ENCODE data around the gene TMEM8B.

TMEM8B gene

DNA sequence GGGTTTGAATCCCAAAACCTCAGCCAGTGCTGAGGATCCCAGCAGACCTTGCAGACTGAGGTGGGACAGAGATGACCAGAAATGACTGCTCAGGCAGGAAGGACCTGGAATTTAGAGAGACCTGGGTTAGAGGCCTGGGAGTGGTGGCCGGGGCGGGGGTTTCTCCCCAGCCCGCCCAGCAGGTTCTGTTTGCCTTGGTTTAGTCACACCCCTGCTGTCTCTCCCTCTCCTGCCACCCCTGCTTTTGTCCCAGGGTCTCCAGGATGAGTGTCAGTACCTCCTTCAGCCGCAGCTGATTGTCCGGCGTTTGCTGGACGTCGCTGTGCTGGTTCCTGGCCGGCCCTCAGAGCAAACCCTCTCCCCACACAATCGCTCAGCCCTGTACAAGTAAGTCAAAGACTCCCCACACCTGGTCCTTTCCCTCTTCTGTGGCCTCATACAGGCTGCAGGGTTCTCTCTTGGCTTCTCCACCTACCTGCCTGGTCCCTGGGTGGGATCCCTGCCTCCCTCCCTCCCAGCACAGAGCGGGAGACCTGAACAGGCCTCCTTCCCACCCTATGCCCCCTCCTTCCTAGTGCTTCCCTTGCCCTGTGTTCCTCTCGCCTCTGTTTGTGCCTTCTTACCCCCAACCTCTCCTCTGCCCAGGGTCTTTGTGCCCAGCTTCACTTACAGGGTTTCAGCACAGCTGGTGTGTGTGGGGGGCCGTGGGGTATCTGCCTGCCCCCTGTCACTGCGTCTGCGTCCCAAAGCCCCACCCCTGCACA is 12.0 kb downstream of the TMEM8B start:
- no peak for DNase-seq

DNA sequence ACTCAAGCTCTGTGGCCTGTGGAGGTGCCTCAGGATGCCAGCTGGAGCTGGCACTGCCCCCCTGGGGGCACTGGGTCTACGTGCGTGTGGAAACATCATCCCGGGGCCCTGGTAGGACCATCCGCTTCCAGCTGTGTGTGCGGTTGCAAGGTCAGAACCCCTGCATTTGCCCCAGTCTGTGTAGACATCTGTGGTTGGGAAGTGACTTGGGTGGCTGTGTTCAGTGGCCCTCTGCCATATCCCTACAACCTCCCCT is 12.5 kb downstream of the TMEM8B start:
- no peak for DNase-seq

DNA sequence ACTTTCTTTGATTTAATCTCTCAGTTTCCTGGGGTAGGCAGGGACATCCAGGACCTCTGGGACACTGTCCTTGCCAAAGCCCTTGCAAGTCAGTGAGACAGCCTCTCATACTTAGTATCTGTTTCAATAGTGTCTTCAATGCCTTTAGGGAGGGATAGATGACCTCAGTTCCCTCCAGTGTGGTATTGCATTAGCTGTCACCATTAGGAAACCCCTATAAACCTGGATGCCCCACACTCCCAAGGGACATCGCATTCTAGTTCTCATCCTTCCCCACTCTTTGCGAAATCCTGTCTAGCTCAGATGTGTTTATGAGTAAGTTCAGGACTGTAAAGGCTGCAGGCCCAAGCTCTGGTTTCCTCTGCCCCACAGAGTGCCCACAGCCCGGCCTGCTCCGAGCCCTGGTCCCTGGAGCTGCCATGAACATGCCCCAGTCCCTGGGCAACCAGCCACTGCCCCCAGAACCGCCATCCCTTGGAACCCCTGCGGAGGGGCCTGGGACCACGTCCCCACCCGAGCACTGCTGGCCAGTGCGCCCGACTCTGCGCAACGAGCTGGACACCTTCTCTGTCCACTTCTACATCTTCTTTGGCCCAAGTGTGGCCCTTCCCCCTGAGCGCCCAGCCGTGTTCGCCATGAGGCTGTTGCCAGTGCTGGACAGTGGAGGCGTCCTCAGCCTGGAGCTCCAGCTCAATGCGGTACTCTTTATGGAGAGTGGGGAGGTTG is 13.2 kb downstream of the TMEM8B start:
- no peak for DNase-seq

DNA sequence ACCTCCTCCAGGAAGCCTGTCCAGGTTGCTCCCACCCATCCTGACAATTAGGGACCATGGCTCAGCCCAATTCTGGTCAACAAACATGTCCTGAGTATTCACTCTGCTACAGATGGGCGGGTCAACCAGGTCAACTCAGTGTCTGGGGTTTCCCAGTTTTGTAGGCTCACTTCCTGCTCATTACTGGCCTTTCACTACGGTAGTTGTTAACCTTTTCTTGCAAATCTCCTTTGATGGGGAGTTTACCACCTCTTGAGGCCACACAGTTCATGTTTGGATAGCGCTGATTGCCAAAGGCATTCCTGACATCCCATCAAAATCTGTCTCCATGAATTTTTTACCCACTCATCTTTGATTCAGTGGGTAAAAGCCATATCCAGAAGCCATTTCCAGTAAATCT is 13.8 kb downstream of the TMEM8B start:
- no peak for DNase-seq

DNA sequence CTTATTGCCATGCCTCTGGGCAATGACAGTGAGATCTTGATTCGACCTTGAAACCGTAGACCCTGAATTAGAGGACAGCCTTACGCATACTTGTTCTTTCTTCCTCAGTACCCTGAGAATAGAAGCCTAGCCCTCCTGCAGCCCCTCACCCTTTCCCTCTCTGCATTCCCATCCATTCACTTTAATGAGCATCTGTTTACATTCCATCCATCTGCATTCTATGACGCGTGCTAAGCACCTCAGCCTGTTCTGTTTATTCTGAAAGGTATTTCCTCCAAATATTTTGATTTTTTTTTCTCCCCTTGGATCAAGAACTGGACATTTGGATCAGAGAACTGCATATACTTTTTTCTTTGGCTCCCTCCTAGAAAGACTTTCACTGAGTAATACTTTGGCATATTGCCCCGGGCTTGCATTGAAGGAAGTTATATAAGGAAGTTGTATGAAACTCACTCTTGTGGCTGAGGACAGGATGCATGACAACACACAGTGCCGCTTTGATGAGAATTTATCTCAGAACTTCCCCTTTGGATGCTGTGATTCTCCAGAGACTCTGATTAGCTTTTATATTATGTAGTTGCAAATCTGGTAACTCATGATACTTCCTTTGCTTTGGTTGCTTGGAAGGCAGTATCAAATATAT is 15.7 kb downstream of the TMEM8B start:
- DNase-seq = no peak

DNA sequence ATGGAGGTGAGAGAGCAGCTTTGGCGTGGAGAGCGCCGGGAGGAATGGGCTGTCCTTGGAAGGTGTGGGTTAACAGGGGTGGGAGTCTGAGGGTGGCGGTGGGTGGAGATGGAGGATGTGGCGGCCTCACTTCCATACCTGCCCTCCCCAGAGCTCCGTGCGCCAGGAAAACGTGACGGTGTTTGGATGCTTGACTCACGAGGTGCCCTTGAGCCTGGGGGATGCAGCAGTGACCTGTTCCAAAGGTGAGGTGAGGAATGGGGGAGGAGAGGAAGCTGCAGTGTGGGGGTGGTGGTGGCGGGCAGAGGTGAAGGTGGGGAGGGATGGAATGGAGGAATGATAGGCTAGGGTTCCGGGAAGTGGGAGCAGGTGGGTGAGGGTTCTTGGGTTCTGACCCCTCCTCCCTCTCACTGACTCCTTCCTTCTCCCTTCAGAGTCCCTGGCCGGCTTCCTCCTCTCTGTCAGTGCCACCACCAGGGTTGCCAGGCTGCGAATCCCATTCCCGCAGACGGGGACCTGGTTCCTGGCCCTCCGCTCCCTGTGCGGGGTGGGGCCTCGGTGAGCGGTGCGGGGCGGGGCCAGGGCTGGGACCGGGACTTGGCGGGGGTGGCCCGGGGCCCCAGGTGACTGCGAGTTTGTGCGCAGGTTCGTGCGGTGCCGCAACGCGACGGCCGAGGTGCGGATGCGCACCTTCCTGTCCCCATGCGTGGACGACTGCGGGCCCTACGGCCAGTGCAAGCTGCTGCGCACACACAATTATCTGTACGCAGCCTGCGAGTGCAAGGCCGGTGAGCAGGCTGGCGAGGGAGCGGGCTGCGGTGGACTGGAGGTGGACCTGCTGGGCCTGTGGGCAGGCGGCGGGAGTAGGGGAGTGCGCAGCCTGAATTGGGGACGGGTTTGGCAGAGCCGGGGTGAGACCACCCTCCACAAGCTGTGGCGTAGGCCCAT is 17.1 kb downstream of the TMEM8B start:
- no peak for DNase-seq

DNA sequence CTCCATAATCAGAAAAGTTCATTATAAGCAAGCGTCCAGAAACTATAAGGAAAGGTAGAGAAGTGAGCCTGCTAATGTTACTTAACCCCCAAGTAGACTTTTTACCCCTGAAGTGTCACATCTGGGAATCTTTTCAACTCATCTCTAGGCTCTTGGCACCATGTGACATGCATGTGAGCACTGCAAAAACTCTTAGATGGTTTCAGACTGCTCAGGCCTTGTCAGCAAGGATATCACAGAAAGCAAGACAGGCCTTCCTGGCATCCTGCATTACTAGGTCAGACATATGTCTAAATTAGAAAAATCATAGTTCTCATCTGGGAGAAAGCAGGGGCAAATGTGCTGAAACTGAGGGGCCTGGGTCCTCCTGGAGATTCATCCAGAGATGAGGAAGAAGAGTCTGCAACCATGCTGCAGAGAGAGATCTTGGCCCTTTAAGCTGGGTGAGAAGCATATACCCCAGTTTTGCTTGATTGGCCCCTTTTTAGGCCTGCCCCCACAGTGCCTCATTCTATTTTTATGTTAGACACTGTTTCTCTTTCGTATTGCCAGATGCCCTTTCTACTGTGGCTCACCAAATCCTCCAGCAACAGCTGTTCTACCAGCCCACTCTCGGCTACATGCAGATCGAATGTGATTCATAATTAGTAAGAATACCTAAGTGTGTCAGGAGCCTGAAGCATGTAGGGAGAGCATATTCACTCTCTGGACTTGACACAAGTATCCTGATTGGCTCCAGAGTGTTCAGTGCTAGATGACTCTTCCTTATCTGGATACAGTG is 19.0 kb downstream of the TMEM8B start:
- no peak for DNase-seq

DNA sequence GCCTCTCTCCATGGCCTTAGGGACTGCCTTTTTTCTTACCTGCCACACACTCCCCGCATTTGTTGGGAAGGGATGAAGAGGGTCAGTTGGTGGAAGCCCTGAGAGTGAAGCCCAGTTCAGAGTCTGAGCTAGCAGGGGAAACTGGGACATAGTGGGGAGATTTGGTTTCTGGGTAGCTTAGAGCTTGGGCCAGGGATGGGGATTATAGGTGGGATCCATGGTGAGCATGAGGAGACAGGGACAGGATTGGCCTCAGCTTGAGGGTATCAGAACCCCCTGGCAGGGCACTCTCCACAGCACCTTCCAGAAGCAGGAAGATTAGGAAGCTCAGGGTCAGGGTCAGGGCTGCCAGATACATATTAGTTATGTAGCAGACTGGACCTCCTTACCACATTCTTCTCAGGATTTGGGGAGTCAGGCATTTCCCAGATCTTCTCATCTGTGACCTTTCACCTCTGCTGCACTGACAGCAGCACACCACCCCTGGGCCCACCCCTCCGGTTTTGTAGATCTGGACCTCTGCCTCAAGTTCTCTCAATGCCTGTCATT is 23.3 kb downstream of the TMEM8B start:
- no peak for DNase-seq

DNA sequence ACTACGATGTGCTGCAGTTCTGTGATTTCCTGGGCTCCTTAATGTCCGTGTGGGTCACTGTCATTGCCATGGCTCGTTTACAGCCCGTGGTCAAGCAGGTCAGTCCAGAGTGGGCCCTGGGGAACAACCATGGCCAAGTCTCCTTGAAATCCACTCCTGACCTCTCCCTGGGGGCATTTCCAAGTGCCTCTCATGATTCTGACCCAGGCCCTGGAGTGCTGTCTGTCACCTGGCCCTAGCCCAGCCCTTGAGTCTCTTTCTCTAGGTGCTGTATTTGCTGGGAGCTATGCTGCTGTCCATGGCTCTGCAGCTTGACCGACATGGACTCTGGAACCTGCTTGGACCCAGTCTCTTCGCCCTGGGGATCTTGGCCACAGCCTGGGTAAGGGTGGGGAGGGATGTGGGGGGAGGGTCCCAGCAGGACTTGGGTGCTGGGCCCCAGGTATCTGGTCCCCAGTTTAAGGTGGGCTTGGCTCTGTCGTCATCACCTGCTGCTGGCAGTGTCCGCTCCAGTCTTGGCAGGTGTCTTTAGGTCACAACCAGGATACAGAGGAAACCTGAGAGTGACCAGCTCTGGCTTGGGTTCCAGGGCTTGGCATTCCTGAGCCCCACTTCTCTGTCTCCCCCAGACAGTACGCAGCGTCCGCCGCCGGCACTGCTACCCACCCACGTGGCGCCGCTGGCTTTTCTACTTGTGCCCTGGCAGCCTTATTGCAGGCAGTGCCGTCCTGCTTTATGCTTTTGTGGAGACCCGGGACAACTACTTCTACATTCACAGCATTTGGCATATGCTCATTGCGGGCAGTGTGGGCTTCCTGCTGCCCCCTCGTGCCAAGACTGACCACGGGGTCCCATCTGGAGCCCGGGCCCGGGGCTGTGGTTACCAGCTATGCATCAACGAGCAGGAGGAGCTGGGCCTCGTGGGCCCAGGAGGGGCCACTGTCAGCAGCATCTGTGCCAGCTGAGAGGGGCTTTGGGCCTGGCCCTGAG is 24.1 kb downstream of the TMEM8B start:
- DNase-seq = no peak

DNA sequence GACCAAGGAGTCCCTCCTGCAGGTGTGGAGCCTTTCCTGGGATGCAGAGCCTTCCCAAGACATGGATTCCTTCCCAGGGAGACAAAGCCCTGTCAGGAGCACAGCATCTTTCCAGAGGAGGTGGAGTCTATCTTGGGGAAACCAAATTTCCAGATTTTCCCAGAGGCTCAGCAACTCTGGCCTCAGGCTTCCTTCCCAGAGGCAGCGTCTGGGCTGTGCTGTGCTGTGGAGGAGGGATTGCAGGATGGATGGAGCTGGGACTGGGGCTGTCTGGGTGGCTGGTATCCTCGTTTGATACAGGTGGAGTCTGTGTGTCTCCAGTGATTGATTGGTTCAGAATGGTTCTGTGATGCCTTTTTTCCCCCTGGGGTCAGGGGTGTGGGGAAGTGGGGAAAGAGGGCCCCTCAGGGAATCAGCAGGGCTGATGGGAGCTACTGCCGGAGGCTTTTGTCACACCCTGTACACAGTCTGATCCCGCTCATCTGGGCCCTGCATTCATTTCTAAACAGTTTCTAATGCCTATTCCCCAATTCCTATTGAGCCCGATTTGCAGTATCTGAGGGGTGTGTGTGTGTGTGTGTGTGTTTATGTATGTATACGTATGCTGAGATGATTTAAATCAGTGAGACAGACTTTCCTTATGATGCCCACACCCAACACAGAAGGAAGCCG is 25.2 kb downstream of the TMEM8B start:
- DNase-seq = no peak

DNA sequence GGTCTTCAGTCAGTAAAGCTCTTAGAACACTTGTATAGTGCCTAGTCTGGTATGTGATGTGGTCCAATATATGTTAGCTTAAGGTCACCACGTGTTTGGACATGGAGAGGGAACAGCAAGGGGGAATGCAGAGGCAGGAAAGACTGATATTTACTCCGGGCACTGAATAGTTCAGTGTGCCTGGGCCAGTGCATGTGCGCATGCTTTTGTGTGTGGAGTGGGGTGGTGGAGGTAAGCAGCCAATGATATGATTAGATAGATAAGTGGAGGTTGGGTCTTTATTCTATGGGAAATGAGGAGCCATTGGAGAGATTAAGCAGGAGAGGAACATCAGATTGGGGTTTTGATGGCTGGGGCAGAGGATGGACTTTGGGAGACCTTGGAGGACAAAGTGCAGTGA is 27.2 kb downstream of the TMEM8B start:
- no peak for DNase-seq

DNA sequence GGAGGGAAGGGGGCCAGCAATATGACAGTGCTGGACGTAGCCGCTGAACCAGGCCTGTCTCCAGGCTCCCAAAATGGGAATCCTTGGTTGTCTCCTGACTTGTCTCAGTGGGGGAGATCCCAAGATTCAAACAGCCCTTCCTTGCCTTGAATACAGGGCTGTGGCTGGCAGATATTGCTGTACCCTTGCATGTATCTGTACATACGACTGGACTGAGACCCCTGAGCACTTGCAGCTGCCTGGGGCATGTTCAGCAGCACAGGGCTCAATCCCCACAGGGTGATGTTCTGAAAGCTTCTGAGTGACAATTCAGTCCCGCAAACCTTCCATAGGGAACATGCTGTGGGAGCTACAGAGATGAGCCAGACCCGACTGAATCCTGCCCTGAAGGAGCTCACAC is 27.9 kb downstream of the TMEM8B start:
- DNase-seq = no peak

DNA sequence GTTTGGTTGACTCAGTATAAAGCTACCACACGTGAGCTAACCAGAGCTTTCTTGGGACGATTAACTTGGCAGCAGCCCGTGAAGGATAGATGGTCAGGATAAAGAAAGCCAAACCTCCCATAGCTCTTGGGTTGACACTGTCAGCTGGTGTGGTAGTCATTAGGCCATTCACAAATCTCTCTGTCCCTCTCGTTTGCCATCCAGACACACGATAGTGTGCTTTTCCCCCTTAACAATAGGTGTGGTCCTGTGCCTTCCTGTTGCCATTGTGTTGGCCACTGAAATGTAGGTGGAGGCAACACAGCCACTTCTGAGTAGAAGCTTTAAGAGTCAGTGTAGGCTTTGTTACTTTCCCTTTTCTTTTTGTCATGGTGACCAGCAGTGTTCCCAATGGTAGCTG is 29.4 kb downstream of the TMEM8B start:
- DNase-seq = no peak

DNA sequence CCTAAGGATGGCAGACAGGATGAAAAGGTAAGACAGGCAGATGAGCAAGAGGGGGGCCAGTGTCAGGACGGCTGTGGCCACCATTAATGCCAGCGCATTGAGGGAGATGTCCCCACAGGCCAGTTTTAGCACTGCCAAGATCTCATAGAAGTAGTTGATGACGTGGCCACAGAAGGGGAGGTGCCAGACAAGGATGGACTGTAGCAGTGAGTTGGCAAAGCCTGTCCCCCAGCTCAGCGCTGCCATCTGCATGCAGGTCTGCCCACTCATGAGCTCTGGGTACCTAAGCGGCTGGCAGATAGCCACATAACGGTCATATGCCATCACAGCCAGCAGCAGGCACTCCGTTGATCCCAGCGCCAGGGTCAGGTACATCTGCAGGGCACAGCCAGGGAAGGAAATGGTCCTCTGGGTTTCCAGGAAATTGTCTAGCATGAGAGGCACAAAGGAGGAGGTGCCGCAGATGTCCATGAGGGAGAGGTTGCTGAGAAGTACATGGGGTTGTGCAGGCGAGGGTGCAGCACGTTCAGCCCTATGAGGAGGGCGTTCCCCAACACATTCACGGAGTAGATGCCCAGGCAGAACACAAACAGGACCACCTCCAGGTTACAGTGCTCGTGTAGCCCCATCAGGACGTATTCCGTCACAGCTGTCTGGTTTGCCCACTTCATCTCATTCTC is 30.4 kb downstream of the TMEM8B start:
- DNase-seq = no peak

DNA sequence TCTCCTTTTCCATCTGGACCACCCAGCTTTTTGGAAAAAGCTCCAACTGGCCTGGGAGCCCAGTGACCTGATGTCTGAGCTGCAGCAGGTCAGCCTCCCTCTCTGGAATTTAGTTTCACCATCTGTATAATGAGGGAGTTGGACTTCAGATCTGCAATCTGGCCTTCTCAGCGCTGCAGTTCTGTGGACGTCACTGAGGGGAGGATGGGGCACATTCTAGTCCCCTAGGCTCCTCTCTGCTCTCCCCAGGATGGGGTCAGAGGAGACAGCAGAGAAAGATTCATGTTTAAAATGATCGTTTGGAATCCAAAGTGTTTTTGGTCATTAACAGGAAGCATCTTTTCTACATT is 30.9 kb downstream of the TMEM8B start:
- DNase-seq = no peak

DNA sequence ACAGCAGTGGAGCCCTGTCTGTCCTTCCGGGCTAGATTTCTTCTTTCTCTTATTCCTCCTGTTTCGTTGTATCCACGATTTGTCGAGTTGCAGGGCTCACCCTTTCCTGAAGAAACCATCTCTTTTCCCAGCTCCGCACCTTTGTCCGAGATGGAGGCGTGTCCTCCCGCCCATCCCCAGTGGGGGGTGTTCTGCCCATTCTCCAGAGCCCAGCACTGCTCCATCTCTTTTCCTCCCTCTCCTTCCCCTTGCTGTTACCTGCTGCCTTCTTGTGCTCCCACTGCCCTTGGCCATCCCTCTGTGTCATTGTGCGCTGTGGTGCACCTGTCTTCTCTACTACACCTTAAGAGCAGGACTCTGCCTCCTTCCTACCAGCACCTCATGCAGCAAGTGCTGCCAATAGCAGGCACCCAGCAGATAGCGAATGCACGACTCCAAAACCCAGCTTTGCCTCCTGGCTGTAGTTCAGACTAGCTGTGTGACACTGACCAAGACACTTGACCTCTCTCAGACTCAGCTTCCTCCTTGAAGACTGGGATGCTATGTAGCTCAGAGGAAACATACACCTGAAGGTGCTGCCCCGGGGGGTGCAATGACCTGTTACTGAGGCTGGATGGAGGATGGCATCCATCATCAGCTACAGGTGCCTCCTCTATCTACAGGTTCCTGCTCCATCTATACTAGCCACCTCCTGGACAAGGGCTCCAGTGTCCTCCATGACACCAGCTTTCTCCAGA is 32.3 kb downstream of the TMEM8B start:
- DNase-seq = no peak

DNA sequence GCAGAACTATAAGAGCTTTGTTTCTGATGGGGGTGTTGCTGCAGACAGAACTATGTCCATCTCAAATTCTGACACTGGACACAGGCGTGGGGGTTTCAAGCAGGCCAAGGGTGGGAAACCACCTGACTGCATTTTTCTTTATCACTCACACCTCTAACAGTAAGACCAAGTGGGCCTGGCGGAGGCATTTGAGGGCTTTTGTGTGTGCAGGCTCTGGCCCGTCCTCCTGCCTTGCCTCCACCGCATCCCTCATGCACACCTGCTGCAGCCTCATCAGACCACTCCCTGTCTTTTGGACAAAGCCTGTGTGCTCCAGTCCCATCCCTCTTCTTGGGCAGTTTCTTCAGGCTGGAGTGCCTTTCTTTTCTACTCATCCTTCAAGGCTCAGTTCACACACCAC is 33.3 kb downstream of the TMEM8B start:
- DNase-seq = no peak

DNA sequence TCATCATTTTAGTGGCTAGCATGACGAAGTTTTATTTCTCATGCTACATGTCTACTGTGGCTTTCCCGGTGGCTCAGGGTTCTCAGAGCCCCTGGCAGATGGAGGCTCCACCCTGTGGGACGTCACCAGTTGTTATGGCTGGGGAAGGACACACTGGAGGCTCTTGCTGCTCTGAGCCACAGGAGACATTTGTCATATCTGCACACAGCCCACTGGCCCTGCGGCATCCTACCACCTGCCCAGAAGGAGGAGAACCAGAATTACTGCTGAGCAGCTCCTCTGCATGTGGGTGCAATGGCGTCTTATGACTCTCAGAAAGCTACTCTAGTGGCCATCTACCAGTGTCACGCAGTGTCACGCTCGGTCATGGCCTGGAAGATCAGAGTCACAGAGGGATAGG is 34.6 kb downstream of the TMEM8B start:
- no peak for DNase-seq

DNA sequence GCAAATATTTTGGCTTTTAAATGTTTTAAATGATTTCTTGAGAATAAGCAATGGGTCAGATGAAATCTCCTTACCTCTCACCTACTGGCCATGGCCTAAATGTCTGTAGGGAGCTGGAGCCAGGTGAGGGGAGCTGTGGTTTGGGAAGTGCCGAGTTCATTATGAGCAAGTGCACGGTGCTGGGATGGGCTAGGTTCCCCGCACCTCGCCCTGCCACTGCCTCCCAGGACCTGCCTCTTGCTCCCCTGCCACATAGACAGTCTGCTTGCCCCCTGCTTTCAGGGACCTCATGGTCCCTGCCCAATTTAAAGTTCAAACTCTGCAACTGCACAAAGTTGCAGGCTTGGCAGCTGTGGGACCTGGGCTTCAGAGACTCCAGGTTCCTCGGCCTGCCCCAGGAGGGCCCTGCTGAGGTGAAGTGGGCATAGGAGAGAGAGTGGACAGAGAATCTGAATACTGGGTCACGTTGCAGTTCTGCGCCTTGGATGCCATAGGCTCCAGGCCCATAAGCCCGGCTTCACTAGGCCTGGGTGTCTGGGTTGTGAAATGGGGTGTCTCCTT is 35.7 kb downstream of the TMEM8B start:
- no peak for DNase-seq
